ENCODE data around the gene EWSR1.

Gene EWSR1

DNA sequence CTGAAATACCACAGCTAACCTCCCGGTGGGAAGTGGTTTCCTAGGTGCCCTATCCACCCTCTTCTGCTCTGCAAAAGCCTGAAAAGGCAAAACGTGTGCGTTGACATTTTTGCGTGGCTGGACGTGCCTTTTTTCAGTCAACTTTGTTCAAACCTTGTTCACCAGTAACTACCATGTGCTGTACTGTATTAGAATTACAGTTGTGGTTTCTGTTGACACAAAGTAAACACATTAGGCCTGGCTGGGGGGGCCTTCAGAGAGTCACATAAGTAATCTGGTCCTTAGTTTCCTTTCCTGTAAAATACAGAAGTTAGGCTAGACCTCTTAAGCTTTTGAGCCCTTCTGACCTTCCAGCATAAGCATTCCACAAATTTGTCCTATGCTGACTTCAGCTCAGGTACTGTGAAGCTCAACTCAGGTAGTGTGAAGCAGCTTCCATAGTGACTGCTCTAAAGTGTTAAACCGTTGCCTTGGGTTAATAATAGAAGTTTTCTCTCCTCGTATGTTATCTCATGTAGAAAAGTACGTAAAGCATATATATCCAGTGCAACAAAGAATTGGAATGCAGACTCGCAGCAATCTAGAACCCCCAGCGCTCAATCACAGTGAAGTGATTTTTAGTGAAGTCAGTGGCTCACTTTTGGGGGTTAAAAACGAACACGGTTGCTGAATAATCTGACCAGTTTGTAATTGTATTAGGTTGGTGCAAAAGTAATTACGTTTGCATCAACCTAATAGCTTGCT lies 1.8 kb downstream of the EWSR1 start:
- no peak for DNase-seq (ENCODE audit: low read depth)

DNA sequence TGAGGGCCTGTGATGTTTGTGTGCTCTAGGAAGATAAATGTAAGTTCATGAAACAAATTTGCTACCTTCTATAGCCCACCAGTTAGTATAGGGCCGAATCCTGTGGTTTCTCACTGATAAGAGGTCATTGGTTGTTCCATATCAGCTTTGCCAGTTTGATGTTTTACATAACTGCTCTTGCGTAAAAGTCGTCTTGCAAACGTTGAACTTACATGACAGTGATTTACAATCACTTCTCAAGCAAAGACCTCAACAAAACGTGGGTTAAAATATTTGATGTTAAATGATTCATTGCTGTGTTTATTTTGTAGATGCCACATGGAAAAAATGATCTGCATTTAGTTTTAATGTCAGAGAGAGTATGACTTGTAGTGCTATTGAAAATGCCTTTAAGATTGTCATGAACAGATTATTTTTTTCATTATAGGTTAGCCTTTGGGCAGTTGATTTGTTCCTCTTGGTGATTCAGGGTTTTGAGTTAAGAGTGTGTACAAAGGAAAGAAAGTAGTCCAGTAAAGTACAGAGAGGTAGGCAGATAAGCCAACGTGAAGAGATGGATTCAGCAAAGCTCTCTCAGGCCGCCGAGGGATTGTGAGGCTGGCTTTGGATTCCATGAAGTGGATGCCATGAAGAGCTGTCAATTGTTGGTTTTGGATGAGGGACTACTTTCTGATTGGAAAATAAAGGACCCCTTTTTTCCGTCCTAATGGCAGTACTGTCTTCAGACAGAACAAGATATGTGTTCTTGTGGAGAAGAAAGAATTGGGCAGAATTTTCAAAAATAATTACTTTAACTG lies 2.6 kb downstream of the EWSR1 start:
- DNase-seq (ENCODE audit: low read depth) = no peak

- DNase-seq (ENCODE audit: low read depth) = no peak
These were observed 4.6 kb downstream of the EWSR1 start for GRCh38 chr22:29272624-29273023.

GRCh38 chr22:29275167-29275566 lies 7.1 kb downstream of the EWSR1 start:
- no peak for DNase-seq (ENCODE audit: low read depth)

- no peak for DNase-seq (ENCODE audit: low read depth)
These were observed 7.9 kb downstream of the EWSR1 start for GRCh38 chr22:29275819-29276565.

DNA sequence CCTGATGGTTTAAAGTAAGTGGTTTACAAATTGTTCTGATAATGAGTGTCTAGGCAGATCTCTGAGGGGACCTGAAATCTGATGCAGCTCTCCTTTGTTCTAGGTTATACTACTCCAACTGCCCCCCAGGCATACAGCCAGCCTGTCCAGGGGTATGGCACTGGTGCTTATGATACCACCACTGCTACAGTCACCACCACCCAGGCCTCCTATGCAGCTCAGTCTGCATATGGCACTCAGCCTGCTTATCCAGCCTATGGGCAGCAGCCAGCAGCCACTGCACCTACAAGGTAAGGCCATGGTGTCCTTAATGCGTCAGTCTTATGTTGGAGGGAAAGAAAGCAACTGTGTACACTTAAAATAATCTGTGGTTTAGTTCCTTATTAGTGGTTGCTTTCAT lies 9.9 kb downstream of the EWSR1 start:
- no peak for DNase-seq (ENCODE audit: low read depth)

GRCh38 chr22:29284196-29284595 lies 16.1 kb downstream of the EWSR1 start:
- DNase-seq (ENCODE audit: low read depth) = no peak

DNA sequence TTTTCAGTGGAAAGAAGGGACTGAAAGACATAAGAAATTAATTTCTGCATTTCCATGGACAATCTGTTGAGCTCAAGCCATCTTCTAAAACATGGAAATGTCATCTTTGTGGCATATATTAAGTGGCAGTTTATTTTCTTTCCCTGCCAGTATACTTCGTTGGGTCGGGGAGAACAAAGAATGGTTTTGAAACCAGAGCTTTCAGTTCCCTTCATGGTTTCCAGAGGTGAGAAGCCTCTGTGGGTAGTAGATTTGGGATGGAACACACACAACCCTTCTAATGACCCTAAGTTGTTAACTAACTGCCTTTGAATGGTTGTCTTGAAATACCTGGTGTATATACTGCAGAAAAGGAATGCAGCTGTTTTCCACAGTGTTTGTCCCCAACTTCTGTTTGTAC lies 20.8 kb downstream of the EWSR1 start:
- no peak for DNase-seq (ENCODE audit: low read depth)

GRCh38 chr22:29290061-29290460 lies 22.0 kb downstream of the EWSR1 start:
- DNase-seq (ENCODE audit: low read depth) = no peak

DNA sequence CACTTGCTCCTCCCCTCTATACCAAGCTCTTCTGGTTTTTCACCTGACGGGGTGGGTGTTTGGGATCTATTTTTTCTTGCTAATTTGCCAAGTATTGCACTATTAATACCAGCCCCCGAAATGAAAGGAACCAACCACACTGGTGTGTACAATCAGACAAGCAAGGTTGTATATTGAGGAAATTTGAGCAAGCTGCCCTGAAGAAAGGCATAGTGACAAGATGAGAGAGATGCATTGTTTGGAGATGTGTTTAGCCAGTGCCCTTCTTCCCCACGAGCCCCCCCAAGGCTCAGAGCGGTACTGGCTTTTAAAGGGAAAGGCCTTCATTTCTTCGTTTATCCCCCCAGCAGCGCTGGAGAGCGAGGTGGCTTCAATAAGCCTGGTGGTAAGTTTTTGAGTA lies 23.1 kb downstream of the EWSR1 start:
- DNase-seq (ENCODE audit: low read depth) = no peak

- no peak for DNase-seq (ENCODE audit: low read depth)
These were observed 24.3 kb downstream of the EWSR1 start for GRCh38 chr22:29292379-29292778.

DNA sequence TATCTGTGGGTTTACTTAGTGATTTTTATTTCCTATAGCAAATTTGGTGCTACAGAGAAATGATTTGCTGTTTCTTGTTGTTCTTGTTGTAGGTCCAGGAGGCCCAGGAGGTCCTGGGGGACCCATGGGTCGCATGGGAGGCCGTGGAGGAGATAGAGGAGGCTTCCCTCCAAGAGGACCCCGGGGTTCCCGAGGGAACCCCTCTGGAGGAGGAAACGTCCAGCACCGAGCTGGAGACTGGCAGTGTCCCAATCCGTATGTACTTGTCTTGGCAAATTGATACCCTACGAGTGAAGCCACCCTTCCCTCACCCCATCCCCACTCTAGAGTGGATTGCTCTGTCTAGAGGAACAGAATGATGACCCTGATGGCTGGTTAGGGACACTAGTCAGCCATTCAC lies 30.6 kb downstream of the EWSR1 start:
- DNase-seq (ENCODE audit: low read depth) = no peak

- DNase-seq (ENCODE audit: low read depth) = no peak
These were observed 31.2 kb downstream of the EWSR1 start for GRCh38 chr22:29299136-29299900.

GRCh38 chr22:29300467-29300806 lies 32.4 kb downstream of the EWSR1 start:
- DNase-seq (ENCODE audit: low read depth) = no peak

- no peak for DNase-seq (ENCODE audit: low read depth)
These were observed 32.9 kb downstream of the EWSR1 start for GRCh38 chr22:29300807-29301601.

DNA sequence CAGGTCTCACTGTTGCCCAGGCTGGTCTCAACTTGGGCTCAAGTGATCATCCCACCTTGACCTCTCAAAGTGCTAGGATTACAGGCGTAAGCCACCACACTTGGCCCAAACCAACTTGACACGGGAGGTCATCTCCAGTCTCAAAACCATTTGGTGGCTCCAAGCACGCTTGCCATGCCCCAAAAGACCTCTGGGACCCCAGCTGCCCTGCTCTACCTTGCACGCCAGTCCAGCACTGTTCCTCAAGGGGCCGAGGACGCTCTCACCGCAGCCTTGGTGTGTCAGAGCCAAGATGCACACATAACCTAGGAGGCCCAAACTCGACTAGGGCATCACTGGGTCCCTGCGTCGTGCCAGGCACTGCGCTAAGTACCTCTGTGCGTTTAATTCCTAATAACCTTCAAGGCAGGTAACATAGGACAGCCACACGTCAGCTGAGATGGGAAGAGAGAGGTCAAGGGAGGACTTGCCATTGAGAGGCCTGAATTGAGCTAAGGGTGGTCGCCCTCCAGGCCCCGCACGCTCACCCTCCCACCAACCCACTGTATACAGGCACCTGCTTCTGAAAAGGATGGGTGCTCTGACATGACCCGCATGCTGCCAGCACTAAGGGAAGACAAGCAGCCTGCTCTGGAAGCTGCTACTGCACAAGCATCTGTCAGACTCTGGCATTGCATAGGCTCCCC lies 33.8 kb downstream of the EWSR1 start:
- DNase-seq (ENCODE audit: low read depth) = no peak

DNA sequence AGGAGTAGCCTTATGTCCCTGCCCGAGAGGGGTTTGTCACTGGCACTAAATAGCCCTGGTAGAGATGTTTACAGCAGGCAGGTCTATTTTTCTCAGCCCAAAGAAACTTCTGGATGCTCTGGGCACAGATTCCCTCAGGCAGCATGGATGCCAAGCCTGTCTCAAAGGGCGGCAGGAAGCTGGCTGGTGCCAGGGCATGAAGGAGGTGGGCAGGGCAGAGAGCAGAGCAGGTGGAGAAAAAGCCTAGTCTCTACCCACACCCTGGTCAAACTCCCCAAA lies 34.3 kb downstream of the EWSR1 start:
- DNase-seq (ENCODE audit: low read depth) = no peak

- DNase-seq (ENCODE audit: low read depth) = no peak
These were observed 34.8 kb downstream of the EWSR1 start for GRCh38 chr22:29302681-29303465.

DNA sequence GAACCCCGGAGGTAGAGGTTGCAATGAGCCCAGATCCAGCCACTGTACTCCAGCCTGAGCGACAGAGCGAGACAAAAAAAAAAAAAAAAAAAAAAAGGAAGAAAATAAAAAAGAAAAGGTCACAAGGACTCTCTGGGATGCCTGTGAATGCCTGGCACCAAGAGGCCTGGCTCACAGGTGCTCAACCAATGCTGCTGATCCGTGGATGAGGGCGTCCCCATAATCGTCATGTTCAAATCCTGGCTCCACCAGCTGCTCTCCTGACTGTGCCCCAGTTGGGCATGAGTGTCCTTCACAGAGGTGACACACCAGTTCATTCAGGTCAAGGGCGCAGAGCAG lies 37.7 kb downstream of the EWSR1 start:
- DNase-seq (ENCODE audit: low read depth) = no peak

- DNase-seq (ENCODE audit: low read depth) = no peak
These were observed 38.2 kb downstream of the EWSR1 start, which contains the start of gene GAS2L1 for GRCh38 chr22:29306175-29306834. TSS of gene GAS2L1 (plus strand) at chr22:29306650. CDS start at chr22:29308106, 1,456 bp downstream.
